NCI-H187 (cell line): Measurements from ENCODE around the gene PPP6R1.

Experiments
- DNase-seq, 2 experiments: peaks; one replicate each; lab custom pipeline; 2025; lab: John Stamatoyannopoulos, UW

Gene PPP6R1, protein sequence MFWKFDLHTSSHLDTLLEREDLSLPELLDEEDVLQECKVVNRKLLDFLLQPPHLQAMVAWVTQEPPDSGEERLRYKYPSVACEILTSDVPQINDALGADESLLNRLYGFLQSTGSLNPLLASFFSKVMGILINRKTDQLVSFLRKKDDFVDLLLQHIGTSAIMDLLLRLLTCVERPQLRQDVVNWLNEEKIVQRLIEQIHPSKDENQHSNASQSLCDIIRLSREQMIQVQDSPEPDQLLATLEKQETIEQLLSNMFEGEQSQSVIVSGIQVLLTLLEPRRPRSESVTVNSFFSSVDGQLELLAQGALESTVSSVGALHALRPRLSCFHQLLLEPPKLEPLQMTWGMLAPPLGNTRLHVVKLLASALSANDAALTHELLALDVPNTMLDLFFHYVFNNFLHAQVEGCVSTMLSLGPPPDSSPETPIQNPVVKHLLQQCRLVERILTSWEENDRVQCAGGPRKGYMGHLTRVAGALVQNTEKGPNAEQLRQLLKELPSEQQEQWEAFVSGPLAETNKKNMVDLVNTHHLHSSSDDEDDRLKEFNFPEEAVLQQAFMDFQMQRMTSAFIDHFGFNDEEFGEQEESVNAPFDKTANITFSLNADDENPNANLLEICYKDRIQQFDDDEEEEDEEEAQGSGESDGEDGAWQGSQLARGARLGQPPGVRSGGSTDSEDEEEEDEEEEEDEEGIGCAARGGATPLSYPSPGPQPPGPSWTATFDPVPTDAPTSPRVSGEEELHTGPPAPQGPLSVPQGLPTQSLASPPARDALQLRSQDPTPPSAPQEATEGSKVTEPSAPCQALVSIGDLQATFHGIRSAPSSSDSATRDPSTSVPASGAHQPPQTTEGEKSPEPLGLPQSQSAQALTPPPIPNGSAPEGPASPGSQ

DNA sequence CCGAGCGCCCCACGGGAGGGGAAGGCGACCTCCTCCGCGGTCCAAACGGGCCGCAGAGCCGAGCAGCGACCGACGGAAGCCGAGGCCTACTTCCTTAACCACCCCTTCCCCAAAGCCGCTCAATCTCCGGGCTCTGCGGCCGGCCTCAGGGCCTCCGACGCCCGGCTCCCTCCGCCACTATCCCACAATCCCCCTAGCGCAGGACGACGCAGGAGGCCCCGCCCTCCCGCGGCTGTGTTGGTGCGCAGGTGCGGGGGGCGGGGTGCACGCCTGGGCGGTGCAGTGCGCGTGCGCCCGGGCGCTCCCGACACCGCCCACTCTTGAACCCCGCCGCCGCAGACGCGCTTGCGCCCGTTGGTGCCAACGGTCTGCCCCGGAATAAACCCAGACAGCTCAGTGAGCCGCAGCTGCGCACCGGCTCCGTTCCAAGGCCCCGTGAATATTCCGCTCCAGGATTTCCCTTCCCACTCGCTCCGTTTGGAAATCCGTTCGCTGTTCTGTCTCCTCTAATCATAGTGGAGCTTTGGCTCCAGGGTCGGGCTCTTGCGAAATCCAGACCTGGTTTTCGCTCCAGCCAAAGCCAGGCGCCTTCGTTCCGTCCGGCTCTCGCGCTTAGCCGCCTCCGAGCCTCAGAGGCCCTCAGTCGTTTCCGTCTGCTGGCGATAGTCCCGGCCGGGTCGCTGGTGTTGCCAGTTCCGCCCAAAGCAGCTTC, at the start of gene PPP6R1:
PPP6R1 (minus strand) TSS at position 190 of the 712 bp plus-strand sequence. CDS start 11,914 bp downstream, outside the sequence.
- peak; percentile 98 for DNase-seq

DNA sequence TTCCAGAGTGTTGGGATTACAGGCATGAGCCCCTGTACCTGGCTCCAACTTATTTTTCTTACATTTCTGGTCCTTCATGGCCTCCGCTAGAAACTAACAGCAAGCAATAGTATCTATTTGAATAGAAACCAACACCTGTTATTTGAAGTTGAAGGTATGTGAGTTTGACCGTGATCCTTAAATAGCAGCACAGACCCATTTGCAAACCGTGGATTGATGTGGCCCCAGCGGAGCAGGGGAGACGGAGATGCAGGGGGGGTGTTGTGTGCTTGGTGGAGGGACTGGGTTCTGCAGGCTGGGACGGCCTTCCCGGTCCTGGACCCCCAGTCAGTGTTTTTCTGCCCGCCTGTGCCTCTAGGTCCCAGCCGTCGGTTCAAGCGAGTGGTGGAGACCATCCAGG, 49.5 kb upstream of the PPP6R1 start:
- DNase-seq = no peak

DNA sequence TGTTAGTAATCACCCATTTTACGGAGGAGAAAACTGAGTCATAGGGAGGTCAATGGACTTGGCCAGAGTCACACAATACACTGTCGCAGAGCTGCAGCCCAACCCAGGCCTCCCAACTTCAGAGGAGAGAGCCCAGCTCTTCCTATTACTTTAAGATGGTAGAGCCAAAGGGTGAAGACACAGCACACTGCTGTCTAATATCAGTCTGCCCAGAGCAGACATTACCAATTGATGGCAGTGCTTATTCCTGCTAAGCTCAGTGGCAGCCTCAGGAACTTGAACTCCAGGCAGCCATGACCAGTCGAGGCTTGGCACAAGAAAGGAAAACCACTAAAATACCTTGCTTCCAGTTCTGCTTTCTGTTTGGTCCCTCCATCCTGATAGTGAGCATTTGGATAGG, 47.9 kb upstream of the PPP6R1 start:
- no peak for DNase-seq

DNA sequence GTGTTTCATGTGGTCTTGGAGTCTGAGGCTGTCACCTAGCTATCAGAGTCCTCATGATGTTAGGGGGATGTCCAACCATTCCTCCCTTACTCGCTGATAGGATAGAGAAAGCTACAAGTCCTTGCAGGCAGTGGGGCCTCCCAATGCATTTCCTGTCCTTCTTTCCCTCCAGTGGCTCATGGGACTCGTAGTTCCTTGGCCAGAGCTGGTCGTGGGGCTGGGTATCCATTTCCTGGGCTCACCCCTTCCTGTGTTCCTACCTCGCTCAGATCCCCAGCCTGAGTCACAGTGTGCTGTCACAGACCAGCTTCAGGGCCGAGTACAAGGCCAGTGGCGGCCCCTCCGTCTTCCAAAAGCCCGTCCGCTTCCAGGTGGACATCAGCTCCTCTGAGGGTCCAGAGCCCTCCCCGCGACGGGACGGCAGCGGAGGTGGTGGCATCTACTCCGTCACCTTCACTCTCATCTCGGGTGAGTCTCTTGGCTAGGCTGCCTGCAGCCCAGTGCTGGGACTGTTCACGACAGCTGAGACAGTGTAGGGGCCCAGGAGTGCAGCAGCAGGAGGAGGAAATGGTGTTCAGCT, 47.3 kb upstream of the PPP6R1 start:
- no peak for DNase-seq

DNA sequence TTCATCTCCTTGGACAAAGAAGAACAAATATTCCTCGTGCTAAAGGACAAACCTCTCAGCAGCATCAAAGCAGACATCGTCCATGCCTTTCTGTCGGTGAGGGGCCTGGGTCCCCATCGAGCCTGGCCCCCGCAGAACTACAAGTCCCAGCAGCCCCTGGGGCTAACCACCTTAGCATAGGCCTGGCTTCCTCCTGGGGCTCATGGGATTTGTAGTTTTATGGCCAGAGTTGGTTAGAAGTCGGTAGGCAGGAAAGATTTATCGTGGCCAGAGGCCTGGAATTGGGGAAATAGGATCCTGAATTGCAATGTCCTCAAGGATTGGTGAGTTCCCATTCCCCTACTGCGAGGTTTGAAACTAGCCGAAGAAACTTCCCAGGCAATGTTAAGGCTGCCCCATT, 46.7 kb upstream of the PPP6R1 start:
- DNase-seq = no peak

DNA sequence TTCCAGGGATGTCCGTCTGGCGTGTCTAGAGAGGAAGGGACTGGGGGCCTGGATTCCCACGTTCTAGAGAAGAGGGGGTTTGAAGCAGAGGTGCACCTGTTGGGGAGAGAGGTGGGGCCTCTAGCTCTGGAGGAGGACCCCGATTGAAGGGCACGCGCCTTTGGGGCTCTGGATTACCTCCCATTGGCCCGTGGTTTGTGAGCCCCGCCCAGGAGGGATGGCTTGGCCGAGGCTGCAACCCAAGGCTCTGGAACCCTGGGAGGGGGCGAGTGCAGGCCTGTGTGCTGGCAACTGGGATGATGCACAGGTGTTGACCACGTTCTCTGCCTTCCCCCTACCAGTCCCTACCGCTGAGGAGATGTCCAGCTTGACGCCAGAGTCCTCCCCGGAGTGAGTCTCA, 46.2 kb upstream of the PPP6R1 start:
- no peak for DNase-seq

DNA sequence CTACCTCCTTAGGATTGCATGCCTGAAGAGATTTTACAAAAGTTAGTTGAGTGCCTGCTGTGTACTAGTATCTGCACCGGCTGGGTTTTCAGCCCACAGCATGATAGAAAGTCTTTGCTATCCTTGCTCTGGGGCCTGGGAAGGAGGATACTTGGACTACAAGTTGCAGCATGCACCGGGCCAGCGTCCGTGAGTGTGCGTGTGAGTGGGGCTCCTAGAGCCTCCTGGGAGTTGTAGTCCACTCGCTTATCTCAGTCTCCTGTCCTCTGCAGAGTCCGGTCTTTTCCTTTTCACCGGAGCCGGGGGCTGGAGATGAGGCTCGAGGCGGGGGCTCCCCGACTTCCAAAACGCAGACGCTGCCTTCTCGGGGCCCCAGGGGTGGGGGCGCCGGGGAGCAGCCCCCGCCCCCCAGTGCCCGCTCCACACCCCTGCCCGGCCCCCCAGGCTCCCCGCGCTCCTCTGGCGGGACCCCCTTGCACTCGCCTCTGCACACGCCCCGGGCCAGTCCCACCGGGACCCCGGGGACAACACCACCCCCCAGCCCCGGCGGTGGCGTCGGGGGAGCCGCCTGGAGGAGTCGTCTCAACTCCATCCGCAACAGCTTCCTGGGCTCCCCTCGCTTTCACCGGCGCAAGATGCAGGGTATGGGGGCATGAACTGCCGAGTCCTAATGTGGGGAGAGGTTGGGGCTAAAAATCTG, 45.6 kb upstream of the PPP6R1 start:
- DNase-seq = peak; percentile 13 to 47

DNA sequence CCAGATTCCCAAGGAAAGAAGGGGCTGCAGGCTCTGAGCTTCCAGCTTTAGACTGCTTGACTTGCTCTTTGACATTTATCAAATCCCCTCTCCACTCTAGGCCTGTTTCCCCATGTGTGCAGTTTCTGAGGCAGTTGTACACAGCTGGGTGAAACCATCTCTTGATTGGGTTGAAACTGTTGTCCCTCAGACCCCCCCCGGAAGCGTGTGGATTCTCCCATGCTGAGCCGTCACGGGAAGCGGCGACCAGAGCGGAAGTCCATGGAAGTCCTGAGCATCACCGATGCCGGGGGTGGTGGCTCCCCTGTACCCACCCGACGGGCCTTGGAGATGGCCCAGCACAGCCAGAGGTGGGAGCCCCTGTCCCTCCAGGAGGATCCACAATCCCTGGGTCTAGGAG, 44.7 kb upstream of the PPP6R1 start:
- no peak for DNase-seq

DNA sequence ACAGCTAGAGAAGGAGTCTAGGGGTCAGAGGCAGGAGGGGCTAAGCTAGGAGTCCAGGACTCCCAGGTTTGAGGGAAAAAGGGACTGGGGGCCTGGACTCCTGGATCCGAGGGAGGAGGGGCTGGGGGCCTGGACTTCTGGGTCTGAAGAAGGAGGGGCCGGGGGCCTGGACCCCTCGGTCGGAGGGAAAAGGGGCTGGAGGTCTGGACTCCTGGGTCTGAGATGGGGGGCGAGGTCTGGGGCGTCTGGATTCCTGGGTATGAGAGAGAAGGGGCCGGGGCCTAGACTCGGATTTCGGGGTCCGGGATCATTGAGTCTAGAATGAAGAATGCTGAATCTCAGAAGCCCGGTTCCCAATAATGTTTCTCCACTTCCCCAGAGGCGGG, 43.5 kb upstream of the PPP6R1 start:
- no peak for DNase-seq

DNA sequence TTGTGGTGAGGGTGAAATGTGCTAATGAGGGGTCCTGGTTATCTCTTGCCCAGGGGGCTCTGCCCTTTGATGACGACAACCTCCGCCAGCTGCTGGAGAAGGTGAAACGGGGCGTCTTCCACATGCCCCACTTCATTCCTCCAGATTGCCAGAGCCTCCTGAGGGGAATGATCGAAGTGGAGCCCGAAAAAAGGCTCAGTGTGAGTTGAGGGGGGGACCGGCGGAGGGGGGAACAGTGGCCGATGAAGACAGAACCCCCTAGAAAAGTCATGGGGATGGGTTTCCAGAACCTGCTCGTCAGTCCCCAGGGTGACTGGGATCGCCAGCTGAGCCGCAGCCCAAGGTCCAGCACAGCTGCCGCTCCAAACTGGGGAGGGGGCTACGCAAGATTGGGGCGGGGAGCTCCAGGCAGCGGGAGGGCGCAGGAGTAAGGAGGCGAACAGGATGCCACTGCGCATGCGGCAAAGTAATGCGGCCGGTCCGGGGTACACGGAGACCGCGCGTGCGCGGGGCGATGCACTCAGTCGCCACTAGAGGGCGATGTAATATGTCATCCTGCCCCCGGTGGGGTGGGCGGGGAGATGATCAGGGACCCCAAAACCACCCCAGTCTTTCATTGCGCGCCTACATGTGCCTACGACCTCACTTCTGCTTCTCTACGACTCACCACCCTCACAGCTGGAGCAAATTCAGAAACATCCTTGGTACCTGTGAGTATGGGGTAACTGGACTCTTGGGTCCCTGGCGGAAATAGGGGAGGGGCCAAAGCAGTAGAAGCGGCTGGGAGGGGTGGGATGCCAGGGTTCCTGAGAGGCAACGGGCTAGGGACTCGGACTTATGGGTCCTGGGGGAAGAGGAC, 42.9 kb upstream of the PPP6R1 start:
- peak; percentile 58 to 81 for DNase-seq

DNA sequence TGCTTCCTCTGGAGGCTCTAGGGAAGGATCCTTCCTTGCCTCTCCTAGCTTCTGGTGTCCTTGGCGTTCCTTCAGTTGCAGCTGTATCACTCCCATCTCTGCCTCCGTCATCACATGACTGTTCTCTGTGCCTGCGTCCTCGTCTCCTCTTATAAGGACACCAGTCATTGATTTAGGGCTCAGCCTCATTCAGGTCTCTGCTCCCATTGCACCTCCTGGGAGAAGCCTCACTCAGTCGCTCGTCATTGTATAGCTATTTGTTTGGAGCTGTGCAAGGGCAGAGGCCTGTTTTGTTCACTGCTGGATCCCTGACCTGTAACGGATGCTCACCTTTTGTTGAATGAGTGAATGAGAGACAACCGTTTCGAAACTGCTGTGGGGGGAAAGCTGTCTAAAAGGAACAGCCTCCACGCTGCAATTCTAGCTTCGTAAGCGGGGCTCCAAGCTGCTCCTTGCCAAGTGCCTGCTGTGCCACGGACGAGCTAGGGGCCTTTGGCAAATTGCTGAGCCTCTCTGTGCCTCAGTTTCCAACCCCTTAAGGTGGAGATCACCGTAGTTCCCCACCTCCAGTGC, 42.2 kb upstream of the PPP6R1 start:
- DNase-seq = no peak

DNA sequence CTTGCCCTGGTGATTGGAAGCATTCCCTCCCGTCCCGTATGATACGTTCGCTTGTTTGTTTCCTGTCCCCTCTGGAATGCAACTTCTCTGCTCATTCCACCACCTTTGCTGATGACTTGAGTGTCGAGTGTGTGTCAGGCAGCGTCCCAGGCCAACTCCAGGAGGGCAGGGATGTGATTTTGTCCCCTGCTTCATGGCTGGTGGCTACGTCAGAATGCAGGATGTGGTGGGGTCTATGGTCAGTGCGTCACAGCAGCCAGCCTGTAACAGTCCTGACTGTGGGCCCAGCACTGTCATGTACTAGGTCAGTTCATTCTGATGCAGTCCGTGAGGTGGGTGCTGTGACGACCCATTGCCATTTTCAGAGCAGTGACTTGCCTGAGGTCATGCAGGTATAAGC, 41.2 kb upstream of the PPP6R1 start:
- DNase-seq = no peak

DNA sequence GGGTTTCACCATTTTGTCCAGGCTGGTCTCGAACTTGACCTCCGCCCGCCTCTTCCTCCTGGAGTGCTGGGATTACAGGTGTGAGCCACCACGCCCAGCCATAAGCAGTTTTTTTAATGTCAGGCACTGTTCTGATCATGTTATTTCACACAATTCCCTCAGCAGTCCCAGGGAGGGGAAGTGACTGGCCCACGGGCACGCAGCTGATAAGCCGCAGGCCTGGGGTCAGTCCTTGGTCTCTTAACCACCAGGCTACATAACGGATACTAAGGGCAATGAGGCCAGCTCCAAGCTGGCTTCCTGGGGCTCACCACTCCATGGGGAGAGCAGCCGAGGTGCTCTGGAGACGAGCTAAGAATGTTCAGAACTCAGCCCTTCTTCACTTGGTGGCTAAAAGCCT, 38.5 kb upstream of the PPP6R1 start:
- no peak for DNase-seq

DNA sequence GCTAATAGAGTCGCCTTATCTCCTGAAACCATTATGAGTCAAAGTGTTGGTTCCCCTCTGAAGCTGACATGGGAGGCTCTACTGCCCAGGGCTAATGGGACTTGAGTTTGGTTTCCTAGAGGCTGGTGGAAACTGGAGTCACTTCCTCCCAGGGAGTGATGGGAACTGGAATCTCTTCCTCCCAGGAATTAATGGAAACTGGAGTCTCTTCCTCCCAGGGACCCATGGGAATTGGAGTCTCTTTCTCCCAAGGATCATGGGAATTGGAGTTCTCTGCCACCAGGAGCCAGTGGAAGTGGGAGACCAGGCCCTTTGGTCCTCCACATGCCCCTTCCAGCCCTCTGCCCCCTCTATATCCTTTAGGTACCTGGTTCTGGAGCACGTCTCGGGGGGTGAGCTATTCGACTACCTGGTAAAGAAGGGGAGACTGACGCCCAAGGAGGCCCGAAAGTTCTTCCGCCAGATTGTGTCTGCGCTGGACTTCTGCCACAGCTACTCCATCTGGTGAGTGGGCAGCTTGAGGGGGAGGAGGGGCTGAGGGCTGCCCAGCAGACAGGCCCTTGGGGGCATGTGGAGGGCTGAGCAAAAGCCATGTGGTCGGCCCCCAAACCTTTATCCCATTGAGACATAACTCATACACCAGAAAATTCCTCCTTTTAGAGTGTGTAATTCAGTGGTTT, 30.4 kb upstream of the PPP6R1 start:
- DNase-seq = no peak

DNA sequence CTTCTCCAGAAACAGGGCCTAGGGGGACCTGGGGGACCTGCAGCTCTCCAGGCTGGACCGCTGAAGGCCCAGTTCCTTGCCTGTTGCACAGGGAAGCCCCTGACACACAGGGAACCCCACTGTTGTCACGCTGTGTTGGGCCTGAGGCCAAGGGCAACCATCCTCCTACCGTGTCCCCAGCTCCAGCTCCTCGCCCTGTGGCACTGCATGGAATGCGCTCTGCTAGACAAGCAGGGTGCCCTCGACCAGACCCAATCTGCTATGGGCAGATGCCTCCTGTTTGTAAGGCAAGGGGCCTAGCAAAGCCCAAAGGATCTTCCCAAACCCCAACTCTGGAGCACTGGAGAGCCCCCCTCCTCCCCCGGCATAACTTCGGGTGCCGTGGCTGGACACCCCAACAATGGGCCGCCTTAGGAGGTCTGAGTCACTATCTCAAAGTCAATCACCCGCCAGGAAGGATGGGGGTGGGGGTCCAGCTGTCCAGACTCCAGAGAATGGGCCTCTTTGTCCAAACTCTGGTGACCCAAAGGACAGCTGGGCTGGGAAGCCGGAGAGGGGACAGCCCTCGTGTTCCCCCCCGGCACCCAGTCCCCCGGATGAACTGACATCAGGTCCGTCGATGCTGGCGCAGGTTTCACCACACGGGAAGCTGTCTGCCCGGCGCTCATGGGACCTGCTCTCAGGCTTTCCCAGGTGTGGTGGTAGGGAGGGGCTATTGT, 28.7 kb upstream of the PPP6R1 start:
- DNase-seq = no peak

DNA sequence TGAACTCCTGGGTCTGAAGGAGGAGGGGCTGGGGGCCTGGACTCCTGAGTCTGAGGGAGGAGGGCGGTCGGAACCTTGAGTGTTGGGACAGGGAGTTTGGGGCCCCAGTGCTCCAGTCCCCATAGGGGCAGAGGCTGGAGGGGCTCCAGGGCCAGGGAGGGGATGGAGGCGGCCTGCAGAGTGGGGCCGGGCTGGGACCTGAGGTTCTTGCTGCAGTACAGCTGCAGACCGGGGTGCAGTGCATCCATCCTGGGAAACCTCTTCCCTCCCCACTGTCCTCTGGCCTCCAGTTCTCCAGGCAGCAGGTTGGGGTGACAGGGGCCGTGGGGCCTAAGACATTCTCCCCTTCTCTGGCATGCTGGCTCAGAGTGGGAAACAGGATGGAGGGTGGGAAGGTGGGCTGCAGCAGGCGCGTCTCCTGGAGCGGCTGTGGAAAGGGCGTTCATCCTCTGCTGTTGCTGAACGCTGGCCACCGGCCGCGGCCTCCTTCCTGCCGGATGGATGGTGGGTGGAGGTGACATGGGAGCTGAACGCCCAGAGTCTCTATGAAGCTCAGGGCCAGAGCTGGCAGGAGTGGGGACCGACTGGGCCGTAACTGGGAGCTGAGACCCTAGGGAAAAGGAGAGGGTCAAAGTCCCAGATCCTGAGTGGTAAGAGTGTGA, 26.5 kb upstream of the PPP6R1 start:
- DNase-seq = no peak

DNA sequence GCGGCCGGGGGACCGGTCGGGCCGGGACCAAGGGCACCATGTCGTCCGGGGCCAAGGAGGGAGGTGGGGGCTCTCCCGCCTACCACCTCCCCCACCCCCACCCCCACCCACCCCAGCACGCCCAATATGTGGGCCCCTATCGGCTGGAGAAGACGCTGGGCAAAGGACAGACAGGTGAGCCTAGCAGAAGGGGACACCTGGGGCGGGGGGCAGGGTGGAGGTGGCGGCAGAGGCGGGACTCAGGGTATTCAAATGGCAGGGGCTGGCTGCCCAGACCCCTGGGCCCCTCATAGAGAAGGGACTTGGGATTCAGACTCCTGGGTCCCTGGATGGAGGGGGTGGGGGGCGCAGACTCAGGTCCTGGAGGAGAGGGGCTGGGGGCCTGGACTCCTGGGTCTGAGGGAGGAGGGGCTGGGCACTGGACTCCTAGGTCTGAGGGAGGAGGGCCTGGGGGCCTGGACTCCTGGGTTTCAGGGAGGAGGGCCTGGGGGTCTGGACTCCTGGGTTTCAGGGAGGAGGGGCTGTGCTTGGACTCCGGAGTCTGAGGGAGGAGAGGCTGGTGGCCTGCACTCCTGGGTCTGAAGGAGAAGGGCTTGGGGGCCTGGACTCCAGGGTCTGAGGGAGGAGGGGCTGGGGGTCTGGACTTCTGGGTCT, 25.7 kb upstream of the PPP6R1 start:
- DNase-seq = no peak
